Esophagus muscularis mucosa (tissue), 4 donors: Measurements from ENCODE around the gene NGRN. TPM values are rescaled to one million over a fixed set of nuclear protein-coding genes. Genes with fewer than 3 reads are reported as not detected.
A peak's percentile ranks its signal among the peaks of the same experiment; 100 is the strongest.

Experiments used
- DNase-seq: peaks from one replicate; pipeline ENCODE4 v3.0.0-alpha.2; 2017; ENCODE audit errors: extremely low spot score
- H3K27ac ChIP-seq, 4 donors: fragments of 200-600 bp; sonication (generic); replicated peaks in 1 of 4; 1 replicate in 3 of 4; 2 replicates in 1 of 4; pipeline ENCODE4 v1.5.1; 2016 to 2019; ENCODE audit warnings: mild to moderate bottlenecking in 1 of 4
- H3K27me3 ChIP-seq, 4 donors: fragments of 200-600 bp; sonication (generic); one replicate each; pipeline versions ENCODE4 v1.5.1 to v1.6.0; 2016 to 2019
- H3K36me3 ChIP-seq, 4 donors: fragments of 200-600 bp; sonication (generic); one replicate each; pipeline ENCODE4 v1.5.1; 2016 to 2019
- H3K4me1 ChIP-seq, 4 donors: fragments of 200-600 bp; sonication (generic); one replicate each; pipeline ENCODE4 v1.5.1; 2016 to 2019
- H3K4me3 ChIP-seq, 4 donors: fragments of 200-600 bp; sonication (generic); 1 replicate in 2 of 4; 2 replicates in 2 of 4; pipeline ENCODE4 v1.5.1; 2016 to 2019; ENCODE audit warnings: mild to moderate bottlenecking in 4 of 4, moderate library complexity in 1 of 4
- H3K9me3 ChIP-seq, 4 donors: fragments of 200-600 bp; sonication (generic); 1 replicate in 3 of 4; 2 replicates in 1 of 4; pipeline ENCODE4 v1.5.1; 2016 to 2019
- CTCF ChIP-seq, 3 experiments: fragments of 200-600 bp in 2 of 3; fragments of 450-650 bp in 1 of 3; sonication (generic) in 2 of 3; IDR thresholded peaks; one replicate each; pipeline ENCODE4 v1.5.1; 2017 to 2019; ENCODE audit warnings: antibody characterized with exemption in 3 of 3, mild to moderate bottlenecking in 2 of 3, moderate library complexity in 1 of 3
- EP300 ChIP-seq: sonication (generic); formaldehyde crosslinking; IDR thresholded peaks from one replicate; pipeline ENCODE4 v1.6.1; 2017; ENCODE audit warnings: antibody characterized with exemption
- POLR2A ChIP-seq: fragments of 450-650 bp; IDR thresholded peaks from one replicate; pipeline ENCODE4 v1.6.1; 2017; ENCODE audit warnings: antibody characterized with exemption, moderate library complexity, mild to moderate bottlenecking, low read depth
- POLR2AphosphoS5 ChIP-seq, 2 donors: sonication (generic); formaldehyde crosslinking; IDR thresholded peaks; one replicate each; pipeline ENCODE4 v1.6.1; 2017; ENCODE audit warnings: antibody characterized with exemption in 2 of 2
- WGBS: methylation state at CpG from one replicate; pipeline ENCODE4 v1.1.5; 2018; 5-methylcytosine and 5-hydroxymethylcytosine counted together
- intact Hi-C: fragments of 100-400 bp; cut with DNase I; formaldehyde crosslinking; loops from one replicate; pipeline ENCODE4 v1.15.1; 2023
- total RNA-seq, 4 donors: library from RNA; depleted of rRNA; stranded (reverse); fragments of >200 nt; gene quantifications; one replicate each; pipeline versions ENCODE4 v1.1.0 to v1.2.1, GENCODE V29; 2016

The NGRN gene
- total RNA-seq, 4 donors from 2014 or later, result 140 to 166 (median 154) TPM

GRCh38 chr15:90262426-90262825, 3.0 kb upstream of the NGRN start:
- Histone ChIP-seq H3K4me1 (peaks cover 18 to 21% (median 20%) of the 10 kb centered on the region in 4 donors), H3K4me3 (no peak overlapping the region), H3K36me3 (peaks cover 0 to under 1% (median 0%) of the 10 kb centered on the region in 4 donors), H3K9me3 (no peaks in the 10 kb centered on the region), H3K27ac (no peak overlapping the region), H3K27me3 (no peaks in the 10 kb centered on the region)
- intact Hi-C loops, result no loop called here
- no peak for DNase-seq
- TF ChIP-seq POLR2A, result no peak
- no peak for TF ChIP-seq CTCF (IDR thresholded peaks at IDR 0.05)
- TF ChIP-seq EP300, result no peak
- no peak for TF ChIP-seq POLR2AphosphoS5 (IDR thresholded peaks at IDR 0.05)
- WGBS, result 91% methylated on average over 5 of the region's 5 CpGs

GRCh38 chr15:90264671-90265070, 801 bp upstream of the NGRN start:
- no peaks in the 10 kb centered on the region for H3K27me3 ChIP-seq
- no peak for DNase-seq
- no peak for TF ChIP-seq CTCF (IDR thresholded peaks at IDR 0.05)
- TF ChIP-seq POLR2A, result no peak
- TF ChIP-seq EP300, result no peak
- TF ChIP-seq POLR2AphosphoS5 (IDR thresholded peaks at IDR 0.05), result no peak
- H3K9me3 ChIP-seq, result no peaks in the 10 kb centered on the region
- peak overlapping the region; percentile 75 to 86 (median 82) for H3K4me3 ChIP-seq
- peak overlapping the region; percentile 94 to 98 (median 97) for H3K27ac ChIP-seq
- peaks cover 28 to 44% (median 43%) of the 10 kb centered on the region in 4 donors for H3K4me1 ChIP-seq
- intact Hi-C loops, result no loop called here
- H3K36me3 ChIP-seq, result peaks cover 0 to 18% (median 9%) of the 10 kb centered on the region in 4 donors
- WGBS, result 67% methylated on average over 3 of the region's 4 CpGs

GRCh38 chr15:90266061-90266431, 574 bp downstream of the NGRN start:
- peaks cover 1 to 32% (median 22%) of the 10 kb centered on the region in 4 donors for H3K36me3 ChIP-seq
- no peaks in the 10 kb centered on the region for H3K27me3 ChIP-seq
- no peak for DNase-seq
- peaks cover 39 to 58% (median 56%) of the 10 kb centered on the region in 4 donors for H3K4me1 ChIP-seq
- WGBS, result under 1% methylated on average over 9 of the region's 16 CpGs
- intact Hi-C loops, result no loop called here
- H3K27ac ChIP-seq, result peak overlapping the region; percentile 94 to 98 (median 97)
- TF ChIP-seq POLR2A, result no peak
- H3K4me3 ChIP-seq, result peak overlapping the region; percentile 75 to 86 (median 82)
- H3K9me3 ChIP-seq, result no peaks in the 10 kb centered on the region

- no peaks in the 10 kb centered on the region for H3K27me3 ChIP-seq
- peaks cover 43 to 62% (median 60%) of the 10 kb centered on the region in 4 donors for H3K4me1 ChIP-seq
- H3K4me3 ChIP-seq, result peak overlapping the region; percentile 75 to 86 (median 82)
- H3K36me3 ChIP-seq, result peaks cover 5 to 36% (median 27%) of the 10 kb centered on the region in 4 donors
- no peak for TF ChIP-seq CTCF (IDR thresholded peaks at IDR 0.05)
- TF ChIP-seq POLR2AphosphoS5 (IDR thresholded peaks at IDR 0.05), result no peak
- no peak for TF ChIP-seq POLR2A
- TF ChIP-seq EP300, result no peak
- H3K27ac ChIP-seq, result peak overlapping the region; percentile 94 to 98 (median 97)
- H3K9me3 ChIP-seq, result no peaks in the 10 kb centered on the region
- WGBS, result 12% methylated on average over 15 of the region's 15 CpGs
- intact Hi-C loops, result no loop called here
- DNase-seq, result no peak
Observed at GRCh38 chr15:90266485-90266884, 1.0 kb downstream of the NGRN start.

- peak overlapping the region in 1 of 4 donors; percentile 97 for H3K27ac ChIP-seq
- intact Hi-C loops, result no loop called here
- no peak for DNase-seq
- H3K4me3 ChIP-seq, result peak overlapping the region in 1 of 4 donors; percentile 78
- H3K36me3 ChIP-seq, result peaks cover 11 to 55% (median 44%) of the 10 kb centered on the region in 4 donors
- H3K9me3 ChIP-seq, result no peaks in the 10 kb centered on the region
- no peaks in the 10 kb centered on the region for H3K27me3 ChIP-seq
- peaks cover 48 to 73% (median 68%) of the 10 kb centered on the region in 4 donors for H3K4me1 ChIP-seq
- WGBS, result 57% methylated on average over 1 of the region's 1 CpG
- TF ChIP-seq CTCF (IDR thresholded peaks at IDR 0.05) (no peak), EP300 (no peak), POLR2A (no peak), POLR2AphosphoS5 (IDR thresholded peaks at IDR 0.05) (no peak)
Observed at GRCh38 chr15:90268415-90268814, 2.9 kb downstream of the NGRN start.
